Hematopoietic multipotent progenitor cell (in vitro differentiated cells): ENCODE results near the gene S100P. TPM values are rescaled to one million over a fixed set of nuclear protein-coding genes. Genes with fewer than 3 reads are reported as not detected.

Source experiments
- DNase-seq, 3 donors: peaks; one replicate each; pipeline ENCODE4 v3.0.0-alpha.2; 2011 to 2015; ENCODE audit warnings: low read depth in 2 of 3, low spot score in 2 of 3
- total RNA-seq: library from RNA; depleted of rRNA; stranded (reverse); fragments of >200 nt; gene quantifications from one replicate; pipeline ENCODE4 v1.2.3, GENCODE V29; 2012

S100P gene
- total RNA-seq, 1 donor = 0.27 TPM

- no peak for DNase-seq
Observed at GRCh38 chr4:6742989-6743388, 49.3 kb downstream of the S100P start.

Other genes starting within 250 kb of the S100P start
- under 0.01 TPM for gene PPP2R2C, start 221.3 kb upstream of the S100P start, total RNA-seq
- gene MAN2B2, start 118.7 kb upstream of the S100P start, total RNA-seq = 39.6 TPM
- gene MRFAP1, start 53.2 kb upstream of the S100P start, total RNA-seq = 80.0 TPM
- gene MRFAP1L1, start 16.0 kb downstream of the S100P start, total RNA-seq = 25.0 TPM
- 22.9 TPM for gene BLOC1S4, start 22.3 kb downstream of the S100P start, total RNA-seq
- gene KIAA0232, start 88.8 kb downstream of the S100P start, total RNA-seq = 10.8 TPM
- 46.0 TPM for gene TBC1D14, start 215.9 kb downstream of the S100P start, total RNA-seq